Neuronal stem cell (in vitro differentiated cells): ENCODE measurements around the gene DNAJA3.

Experiments
- DNase-seq: peaks from one replicate; pipeline ENCODE4 v3.0.0-alpha.2; 2013; ENCODE audit warnings: low spot score
- H2AFZ ChIP-seq: one replicate; pipeline ENCODE4 v1.6.1; 2013; ENCODE audit warnings: mild to moderate bottlenecking, low read length, inconsistent platforms
- H2AK5ac ChIP-seq: 2 replicates; pipeline ENCODE4 v1.6.1; 2013; ENCODE audit warnings: low read depth, mild to moderate bottlenecking, inconsistent platforms, low read length, moderate library complexity, mixed read lengths
- H2BK120ac ChIP-seq: 2 replicates; pipeline ENCODE4 v1.6.1; 2013; ENCODE audit warnings: low read depth, mild to moderate bottlenecking, inconsistent platforms, low read length, moderate library complexity, mixed read lengths
- H2BK12ac ChIP-seq: one replicate; pipeline ENCODE4 v1.6.1; 2013; ENCODE audit warnings: low read length, inconsistent platforms
- H2BK15ac ChIP-seq: 2 replicates; pipeline ENCODE4 v1.6.1; 2013; ENCODE audit warnings: mild to moderate bottlenecking, low read length, inconsistent platforms, mixed read lengths
- H2BK5ac ChIP-seq: one replicate; pipeline ENCODE4 v1.6.1; 2013; ENCODE audit warnings: inconsistent platforms, mild to moderate bottlenecking, low read length, moderate library complexity
- H3K14ac ChIP-seq: one replicate; pipeline ENCODE4 v1.6.1; 2013; ENCODE audit warnings: low read length, inconsistent platforms
- H3K18ac ChIP-seq: 2 replicates; pipeline ENCODE4 v1.6.1; 2013; ENCODE audit warnings: low read length, inconsistent platforms
- H3K23ac ChIP-seq: 2 replicates; pipeline ENCODE4 v1.6.1; 2013; ENCODE audit warnings: low read depth, mild to moderate bottlenecking, mixed read lengths, low read length, inconsistent platforms; ENCODE audit not compliant: poor library complexity
- H3K27ac ChIP-seq: replicated peaks from 3 replicates; pipeline ENCODE4 v1.5.1; 2013; ENCODE audit warnings: low read length, inconsistent platforms
- H3K27me3 ChIP-seq, 3 experiments: 2 replicates each; pipeline ENCODE4 v1.6.1; 2013; ENCODE audit warnings: low read length in 3 of 3, mild to moderate bottlenecking in 2 of 3, inconsistent platforms in 1 of 3, low read depth in 1 of 3, mixed read lengths in 1 of 3, moderate library complexity in 1 of 3; ENCODE audit not compliant: control insufficient read depth in 3 of 3, insufficient read depth in 3 of 3
- H3K36me3 ChIP-seq, 2 donors: replicated peaks in 1 of 2; 2 replicates each; pipeline ENCODE4 v1.6.1; 2013; ENCODE audit warnings: low read length in 2 of 2; ENCODE audit not compliant: control insufficient read depth in 2 of 2, insufficient read depth in 2 of 2
- H3K4ac ChIP-seq: 2 replicates; pipeline ENCODE4 v1.6.1; 2013; ENCODE audit warnings: inconsistent platforms, mild to moderate bottlenecking, low read length, moderate library complexity
- H3K4me1 ChIP-seq, 2 donors: 1 replicate in 1 of 2; 2 replicates in 1 of 2; pipeline ENCODE4 v1.6.1; 2013; ENCODE audit warnings: low read length in 2 of 2, low read depth in 1 of 2; ENCODE audit not compliant: control insufficient read depth in 2 of 2, insufficient read depth in 1 of 2
- H3K4me2 ChIP-seq: one replicate; pipeline ENCODE4 v1.6.1; 2013; ENCODE audit warnings: mild to moderate bottlenecking, low read length, inconsistent platforms; ENCODE audit not compliant: insufficient read depth, poor library complexity, severe bottlenecking
- H3K4me3 ChIP-seq, 2 donors: 2 replicates each; pipeline ENCODE4 v1.5.1; 2013; ENCODE audit warnings: low read length in 2 of 2, mild to moderate bottlenecking in 2 of 2, inconsistent platforms in 1 of 2, moderate library complexity in 1 of 2
- H3K79me1 ChIP-seq: one replicate; pipeline ENCODE4 v1.6.1; 2013; ENCODE audit warnings: low read depth, mild to moderate bottlenecking, inconsistent platforms, low read length, moderate library complexity
- H3K9ac ChIP-seq: one replicate; pipeline ENCODE4 v1.6.1; 2013; ENCODE audit warnings: mild to moderate bottlenecking, low read depth, low read length, inconsistent platforms; ENCODE audit not compliant: poor library complexity
- H3K9me3 ChIP-seq, 2 donors: replicated peaks in 1 of 2; 2 replicates each; pipeline versions ENCODE3 to v1.6.1; 2013; ENCODE audit warnings: low read length in 2 of 2, mild to moderate bottlenecking in 2 of 2, inconsistent platforms in 1 of 2, low read depth in 1 of 2, mixed read lengths in 1 of 2, moderate library complexity in 1 of 2; ENCODE audit not compliant: control insufficient read depth in 2 of 2, insufficient read depth in 1 of 2
- H4K8ac ChIP-seq: one replicate; pipeline ENCODE4 v1.6.1; 2013; ENCODE audit warnings: low read depth, mild to moderate bottlenecking, inconsistent platforms, low read length, moderate library complexity
- H4K91ac ChIP-seq: one replicate; pipeline ENCODE4 v1.6.1; 2013; ENCODE audit warnings: low read length, low read depth, mild to moderate bottlenecking, inconsistent platforms; ENCODE audit not compliant: poor library complexity
- WGBS, 2 donors: extraction: QIAGEN DNeasy Blood & Tissue Kit; methylation state at CpG; one replicate each; pipeline ENCODE4 v1.1.7; 2013; ENCODE audit warnings: missing lambda C conversion rate in 2 of 2, mixed read lengths in 1 of 2; ENCODE audit not compliant: insufficient read length in 2 of 2, insufficient replicate concordance in 1 of 2; ENCODE audit errors: extremely low coverage in 2 of 2; 5-methylcytosine and 5-hydroxymethylcytosine counted together

DNAJA3 gene

GRCh38 chr16:4409081-4409932 lies 16.4 kb upstream of the DNAJA3 start:
- Histone ChIP-seq H3K4me3 (no peak overlapping the region), H4K8ac (no peak overlapping the region), H3K27me3 (no peaks in the 10 kb centered on the region), H3K4me1 (peaks cover 1 to 5% of the 10 kb centered on the region in 2 donors), H2BK12ac (peak overlapping the region; percentile 2), H2AFZ (no peak overlapping the region), H3K9me3 (no peaks in the 10 kb centered on the region), H2AK5ac (peak overlapping the region; percentile 68), H3K27ac (no peak overlapping the region), H3K18ac (no peak overlapping the region), H3K9ac (peak overlapping the region; percentile 34), H2BK15ac (no peak overlapping the region), H3K4me2 (no peak overlapping the region), H3K23ac (no peak overlapping the region), H3K4ac (peak overlapping the region; percentile 89), H3K36me3 (peaks cover 3 to 17% of the 10 kb centered on the region in 2 donors), H2BK5ac (no peak overlapping the region), H3K14ac (peak overlapping the region; percentile 76), H4K91ac (peak overlapping the region; percentile 25), H3K79me1 (peaks cover 6% of the 10 kb centered on the region), H2BK120ac (no peak overlapping the region)
- DNase-seq = no peak
- no CpG with 5 or more reads among the region's 19 CpGs for WGBS, 2 donors

- no peak overlapping the region for H2AK5ac ChIP-seq
- no CpG with 5 or more reads among the region's 15 CpGs for WGBS, 2 donors
These were observed 15.2 kb upstream of the DNAJA3 start for GRCh38 chr16:4410335-4411075.

GRCh38 chr16:4411684-4412083 lies 14.0 kb upstream of the DNAJA3 start:
- H3K79me1 ChIP-seq = peaks cover 2% of the 10 kb centered on the region
- no peak overlapping the region for H3K9ac ChIP-seq
- no peak overlapping the region for H3K4me3 ChIP-seq
- H3K14ac ChIP-seq = peak overlapping the region; percentile 82
- no peak overlapping the region for H2BK5ac ChIP-seq
- H3K4me2 ChIP-seq = peak overlapping the region; percentile 18
- WGBS, 2 donors = no CpG with 5 or more reads among the region's 16 CpGs
- H3K27ac ChIP-seq = no peak overlapping the region
- H4K8ac ChIP-seq = no peak overlapping the region
- peaks cover 3 to 17% of the 10 kb centered on the region in 2 donors for H3K36me3 ChIP-seq
- H4K91ac ChIP-seq = no peak overlapping the region
- H2BK15ac ChIP-seq = no peak overlapping the region
- H3K9me3 ChIP-seq = no peaks in the 10 kb centered on the region
- peaks cover 6 to 12% of the 10 kb centered on the region in 2 donors for H3K4me1 ChIP-seq
- H3K27me3 ChIP-seq = peaks cover 0 to under 1% (median 0%) of the 10 kb centered on the region in 3 experiments
- DNase-seq = no peak
- no peak overlapping the region for H3K18ac ChIP-seq
- H3K4ac ChIP-seq = no peak overlapping the region
- H2AFZ ChIP-seq = no peak overlapping the region
- H2BK12ac ChIP-seq = peak overlapping the region; percentile 49
- H3K23ac ChIP-seq = peak overlapping the region; percentile 44
- peak overlapping the region; percentile 74 for H2AK5ac ChIP-seq
- H2BK120ac ChIP-seq = no peak overlapping the region

More at GRCh38 chr16:4410335-4411075, 15.2 kb upstream of the DNAJA3 start:
- no peak overlapping the region for H2BK120ac ChIP-seq
- H3K79me1 ChIP-seq = peaks cover 3% of the 10 kb centered on the region
- H3K4me2 ChIP-seq = no peak overlapping the region
- H3K18ac ChIP-seq = no peak overlapping the region
- no peak overlapping the region for H3K4me3 ChIP-seq
- peak overlapping the region; percentile 70 for H3K9ac ChIP-seq
- no peaks in the 10 kb centered on the region for H3K27me3 ChIP-seq
- H3K14ac ChIP-seq = no peak overlapping the region
- H2BK12ac ChIP-seq = no peak overlapping the region
- no peak overlapping the region for H2BK15ac ChIP-seq
- H3K9me3 ChIP-seq = no peaks in the 10 kb centered on the region
- H2BK5ac ChIP-seq = no peak overlapping the region
- H4K91ac ChIP-seq = no peak overlapping the region
- H4K8ac ChIP-seq = no peak overlapping the region
- H3K4ac ChIP-seq = no peak overlapping the region
- H2AFZ ChIP-seq = no peak overlapping the region
- peaks cover 3 to 10% of the 10 kb centered on the region in 2 donors for H3K4me1 ChIP-seq
- no peak overlapping the region for H3K23ac ChIP-seq
- no peak for DNase-seq
- H3K36me3 ChIP-seq = peaks cover 3 to 17% of the 10 kb centered on the region in 2 donors
- no peak overlapping the region for H3K27ac ChIP-seq

GRCh38 chr16:4412159-4412558 lies 13.5 kb upstream of the DNAJA3 start:
- Histone ChIP-seq H3K23ac (peak overlapping the region; percentile 44), H3K9me3 (no peaks in the 10 kb centered on the region), H3K14ac (no peak overlapping the region), H2BK15ac (no peak overlapping the region), H2AK5ac (peak overlapping the region; percentile 74), H4K8ac (no peak overlapping the region), H2BK5ac (no peak overlapping the region), H3K4ac (no peak overlapping the region), H4K91ac (no peak overlapping the region), H2BK120ac (no peak overlapping the region), H3K36me3 (peaks cover 3 to 17% of the 10 kb centered on the region in 2 donors), H3K18ac (no peak overlapping the region), H3K4me3 (no peak overlapping the region), H3K4me1 (peaks cover 8 to 16% of the 10 kb centered on the region in 2 donors), H3K27me3 (peaks cover 0 to 4% (median 0%) of the 10 kb centered on the region in 3 experiments), H3K9ac (peak overlapping the region; percentile 15), H2BK12ac (peak overlapping the region; percentile 49), H3K27ac (no peak overlapping the region), H3K79me1 (peaks cover 2% of the 10 kb centered on the region), H2AFZ (no peak overlapping the region), H3K4me2 (no peak overlapping the region)
- WGBS, 2 donors = no CpG with 5 or more reads among the region's 8 CpGs
- DNase-seq = no peak
